ENCODE results near the gene HERPUD2. TPM values are rescaled to one million over a fixed set of nuclear protein-coding genes. Genes with fewer than 3 reads are reported as not detected.

The HERPUD2 gene
- total and polyA plus RNA-seq, 2 of the 8 experiments (the other 6 are each of a cell fraction or from before 2014, with no cell fraction given): 18.3 to 27.3 TPM

DNA sequence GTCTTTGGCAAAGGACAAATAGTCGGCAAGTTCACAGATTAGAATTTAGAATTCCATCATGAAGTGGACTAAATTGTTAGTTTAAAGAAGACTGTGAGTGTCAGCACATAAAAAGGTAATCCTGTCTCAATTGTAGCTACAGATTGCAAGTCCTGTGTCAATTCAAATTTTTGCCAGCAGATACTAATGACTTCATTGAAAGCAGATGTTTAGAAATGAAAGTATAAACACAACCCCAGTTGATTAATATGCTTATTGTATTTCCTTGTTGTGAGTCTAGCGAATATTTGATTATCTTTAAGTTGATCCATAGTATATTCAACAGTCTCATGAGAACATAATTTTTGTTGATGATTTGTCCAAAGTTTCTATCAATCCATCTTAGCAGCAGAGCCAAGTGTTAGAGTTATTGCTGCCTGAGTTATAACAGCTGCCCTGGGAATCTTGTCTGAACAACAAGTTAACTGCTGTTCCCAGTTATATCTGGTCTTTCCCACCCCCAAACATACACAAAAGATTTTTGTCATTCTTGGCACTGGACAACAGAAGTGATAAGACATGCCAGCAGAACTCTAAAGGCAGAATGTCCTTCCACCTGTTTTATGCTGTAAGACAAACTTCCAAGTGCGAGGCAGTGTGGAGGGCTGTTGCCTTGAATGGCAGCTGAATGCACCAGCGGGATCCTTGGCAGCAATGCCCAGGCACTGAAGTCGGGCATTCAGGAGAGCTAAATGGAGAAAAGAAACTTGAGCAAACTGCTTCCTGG, 21.3 kb upstream of the HERPUD2 start:
- Histone ChIP-seq H3K9ac (replicated peaks in 1 of 4; ENCODE audit: extremely low read depth in 1 of 4, low read depth in 3 of 4, low read length in 3 of 4) (no peak overlapping the region), H3K4me3 (ENCODE audit: extremely low read depth in 1 of 4, insufficient read depth in 2 of 4, low read depth in 3 of 4, low read length in 4 of 4) (no peak overlapping the region), H4K8ac (ENCODE audit: extremely low read depth, insufficient read depth, low read length) (no peak overlapping the region), H3K4me1 (replicated peaks in 1 of 4; ENCODE audit: control insufficient read depth in 3 of 4, insufficient read depth in 4 of 4, low read length in 3 of 4) (peaks cover 0 to 4% (median 2%) of the 10 kb centered on the region in 4 experiments; a peak in 2 of 7 replicates), H2BK12ac (ENCODE audit: low read depth, low read length) (no peak overlapping the region), H2BK20ac (ENCODE audit: low read length) (no peak overlapping the region), H3K9me3 (ENCODE audit: insufficient read depth in 2 of 2, low read depth in 1 of 2, low read length in 1 of 2) (no peaks in the 10 kb centered on the region), H3K56ac (replicated peaks; ENCODE audit: insufficient read length, low read depth, low read length) (no peak overlapping the region), H3K79me1 (ENCODE audit: low read depth, low read length) (no peaks in the 10 kb centered on the region), H3K36me3 (ENCODE audit: control insufficient read depth in 2 of 4, insufficient read depth in 4 of 4, low read length in 3 of 4) (no peaks in the 10 kb centered on the region), H3K23me2 (ENCODE audit: low read depth, low read length) (no peaks in the 10 kb centered on the region), H3K27ac (ENCODE audit: low read depth, low read length) (no peak overlapping the region), H3K4ac (replicated peaks; ENCODE audit: insufficient read length, low read depth, low read length) (no peak overlapping the region), H3K79me2 (ENCODE audit: control insufficient read depth in 1 of 2, insufficient read depth in 2 of 2, low read length in 2 of 2) (no peaks in the 10 kb centered on the region), H2BK5ac (ENCODE audit: low read depth, low read length) (no peak overlapping the region), H2AK5ac (ENCODE audit: low read depth, low read length) (no peak overlapping the region), H3K18ac (ENCODE audit: extremely low read depth, low read length) (no peak overlapping the region), H3K23ac (ENCODE audit: insufficient read length) (no peak overlapping the region), H2AFZ (ENCODE audit: low read length) (no peak overlapping the region), H3K27me3 (replicated peaks in 1 of 4; ENCODE audit: control insufficient read depth in 3 of 4, extremely low read depth in 1 of 4, insufficient read depth in 3 of 4, low read length in 3 of 4) (no peaks in the 10 kb centered on the region), H4K5ac (ENCODE audit: insufficient read length, low read depth, low read length) (no peak overlapping the region), H3K14ac (ENCODE audit: insufficient read length) (no peak overlapping the region), H3K4me2 (ENCODE audit: insufficient read depth in 1 of 2, low read depth in 2 of 2, low read length in 2 of 2) (no peak overlapping the region), H2BK15ac (ENCODE audit: low read length) (no peak overlapping the region), H4K91ac (replicated peaks; ENCODE audit: insufficient read length, low read length) (no peak overlapping the region), H2BK120ac (replicated peaks; ENCODE audit: low read depth, low read length) (no peak overlapping the region), H4K20me1 (replicated peaks in 1 of 2; ENCODE audit: control insufficient read depth in 1 of 2, insufficient read depth in 2 of 2, low read length in 2 of 2) (no peaks in the 10 kb centered on the region)
- DNase-seq (ENCODE audit: low read depth in 1 of 2, low spot score in 2 of 2): no peak
- ChIA-PET POLR2A (ENCODE audit: partially characterized antibody) (interaction anchor here (1.2 kb wide), 1 partner anchor 84 kb away, joined by 3 read pairs; the partner anchor contains the start of gene SEPTIN7), CTCF (ENCODE audit: partially characterized antibody) (interaction anchor here (0.7 to 1.3 kb wide), 5 partner anchors 9 to 191 kb away, joined by 3 read pairs; no protein-coding TSS in a partner anchor)
- FAIRE-seq: no peak
- WGBS, 2 experiments (ENCODE audit: extremely low coverage in 1 of 2, insufficient coverage in 1 of 2, insufficient read length in 1 of 2, insufficient replicate concordance in 2 of 2, low coverage in 1 of 2, low lambda C conversion rate in 2 of 2, missing lambda C conversion rate in 1 of 2): 90% methylated on average over 5 of the region's 5 CpGs; no CpG with 5 or more reads in 1 of the 2 experiments
- TF ChIP-seq, protein P1, sequence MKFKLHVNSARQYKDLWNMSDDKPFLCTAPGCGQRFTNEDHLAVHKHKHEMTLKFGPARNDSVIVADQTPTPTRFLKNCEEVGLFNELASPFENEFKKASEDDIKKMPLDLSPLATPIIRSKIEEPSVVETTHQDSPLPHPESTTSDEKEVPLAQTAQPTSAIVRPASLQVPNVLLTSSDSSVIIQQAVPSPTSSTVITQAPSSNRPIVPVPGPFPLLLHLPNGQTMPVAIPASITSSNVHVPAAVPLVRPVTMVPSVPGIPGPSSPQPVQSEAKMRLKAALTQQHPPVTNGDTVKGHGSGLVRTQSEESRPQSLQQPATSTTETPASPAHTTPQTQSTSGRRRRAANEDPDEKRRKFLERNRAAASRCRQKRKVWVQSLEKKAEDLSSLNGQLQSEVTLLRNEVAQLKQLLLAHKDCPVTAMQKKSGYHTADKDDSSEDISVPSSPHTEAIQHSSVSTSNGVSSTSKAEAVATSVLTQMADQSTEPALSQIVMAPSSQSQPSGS (IDR thresholded peaks at IDR 0.05; ENCODE audit: low read length): no peak
- TF ChIP-seq TAF1 (IDR thresholded peaks at IDR 0.05; ENCODE audit: low read depth, low read length) (no peak), BACH1 (IDR thresholded peaks at IDR 0.05; ENCODE audit: low read length) (no peak), SRF (IDR thresholded peaks at IDR 0.05; ENCODE audit: low read depth, low read length) (no peak), PHF8 (conservative IDR thresholded peaks at IDR 0.05; ENCODE audit: low read depth, low read length) (no peak), RAD21 (IDR thresholded peaks at IDR 0.05 in 1 of 2, conservative IDR thresholded peaks at IDR 0.05 in 1 of 2; ENCODE audit: low read depth in 2 of 2, low read length in 2 of 2) (no peak), POU5F1 (IDR thresholded peaks at IDR 0.05; ENCODE audit: low read depth, low read length) (no peak), TCF12 (IDR thresholded peaks at IDR 0.05; ENCODE audit: low read depth, low read length) (no peak), EP300 (IDR thresholded peaks at IDR 0.05; ENCODE audit: borderline replicate concordance in 1 of 2, low read depth in 2 of 2, low read length in 2 of 2) (no peak), JUN (IDR thresholded peaks at IDR 0.05; ENCODE audit: low read depth, low read length) (no peak)

Measured in H1 (cell line).